ENCODE results near the gene CNDP1. TPM values are rescaled to one million over a fixed set of nuclear protein-coding genes. Genes with fewer than 3 reads are reported as not detected.

The CNDP1 gene
- total RNA-seq, 2 experiments from 2014 or later = not detected

DNA sequence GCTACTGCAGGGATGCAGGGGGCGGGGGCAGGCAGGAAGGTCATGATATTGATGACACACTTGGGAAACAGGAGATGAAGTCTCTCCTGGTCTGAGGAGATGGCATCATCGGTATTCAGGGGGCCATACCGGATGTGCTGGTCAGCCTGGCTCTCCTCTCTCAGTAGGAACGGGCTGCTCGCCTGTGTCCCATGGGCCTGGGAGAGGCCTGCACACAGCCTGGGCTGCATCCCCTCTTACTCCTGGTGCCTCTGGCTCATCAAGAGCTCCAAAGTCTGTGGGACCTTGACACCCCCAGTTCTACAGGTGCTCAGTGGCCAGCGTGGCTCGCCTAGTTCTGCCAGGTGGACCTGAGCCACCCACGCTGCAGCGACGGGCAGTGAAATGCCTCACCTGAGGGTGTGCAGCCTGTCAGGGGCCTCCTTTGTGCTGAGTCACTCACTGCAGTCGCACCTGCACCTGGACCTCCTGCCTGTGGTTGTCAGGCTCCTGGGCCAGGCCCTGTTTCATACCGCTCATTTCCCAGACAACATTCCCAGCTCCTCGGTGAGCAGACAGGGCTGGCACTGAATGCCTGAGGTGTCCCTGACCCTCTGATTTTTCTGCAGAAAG, 18.6 kb upstream of the CNDP1 start:
- ChIA-PET CTCF (interaction anchor here (0.8 kb wide), 1 partner anchor 36 kb away, joined by 3 read pairs; no protein-coding TSS in a partner anchor), POLR2A (no interaction called here)
- H3K4me1 Mint-ChIP-seq (ENCODE audit: low read depth) = no peaks in the 10 kb centered on the region
- DNase-seq (no peak), ATAC-seq (no peak)
- no peak for TF ChIP-seq CTCF (IDR thresholded peaks at IDR 0.05)
- no peaks in the 10 kb centered on the region for H3K27me3 Mint-ChIP-seq
- no peak overlapping the region for H3K27ac Mint-ChIP-seq
- intact Hi-C loops (cut with micrococcal nuclease) = no loop called here
- no peak overlapping the region for H3K4me3 Mint-ChIP-seq
- no peaks in the 10 kb centered on the region for H3K9me3 Mint-ChIP-seq
- H3K36me3 Mint-ChIP-seq (ENCODE audit: low read depth) = peaks cover 54% of the 10 kb centered on the region

GRCh38 chr18:74516271-74517235, 17.7 kb upstream of the CNDP1 start:
- Mint-ChIP-seq H3K4me1 (ENCODE audit: low read depth) (no peaks in the 10 kb centered on the region), H3K27me3 (no peaks in the 10 kb centered on the region), H3K27ac (no peak overlapping the region), H3K9me3 (no peaks in the 10 kb centered on the region), H3K36me3 (ENCODE audit: low read depth) (peaks cover 55% of the 10 kb centered on the region), H3K4me3 (no peak overlapping the region)
- no peak for TF ChIP-seq CTCF (IDR thresholded peaks at IDR 0.05)
- ChIA-PET CTCF (interaction anchor here (0.8 to 1.5 kb wide), 2 partner anchors 35 to 36 kb away, joined by 3 to 5 read pairs; no protein-coding TSS in a partner anchor), POLR2A (interaction anchor here (1.3 kb wide), 1 partner anchor 16 kb away, joined by 3 read pairs; no protein-coding TSS in a partner anchor)
- intact Hi-C loops (cut with micrococcal nuclease) = no loop called here
- no peak for ATAC-seq
- DNase-seq = no peak

- H3K4me3 Mint-ChIP-seq = no peak overlapping the region
- no peak overlapping the region for H3K27ac Mint-ChIP-seq
- POLR2A ChIA-PET = interaction anchor here (1.3 kb wide), 1 partner anchor 17 kb away, joined by 3 read pairs; no protein-coding TSS in a partner anchor
Observed at GRCh38 chr18:74517236-74517630, 17.1 kb upstream of the CNDP1 start.

GRCh38 chr18:74518456-74519295, 15.6 kb upstream of the CNDP1 start:
- no peak overlapping the region for H3K27ac Mint-ChIP-seq

More at GRCh38 chr18:74517236-74517630, 17.1 kb upstream of the CNDP1 start:
- DNase-seq = no peak
- Mint-ChIP-seq H3K36me3 (ENCODE audit: low read depth) (peaks cover 57% of the 10 kb centered on the region), H3K9me3 (no peaks in the 10 kb centered on the region), H3K27me3 (no peaks in the 10 kb centered on the region), H3K4me1 (ENCODE audit: low read depth) (no peaks in the 10 kb centered on the region)
- TF ChIP-seq CTCF (IDR thresholded peaks at IDR 0.05) = no peak
- no peak for ATAC-seq
- intact Hi-C loops (cut with micrococcal nuclease) = no loop called here
- CTCF ChIA-PET = interaction anchor here (1.5 kb wide), 1 partner anchor 35 kb away, joined by 5 read pairs; no protein-coding TSS in a partner anchor

More at GRCh38 chr18:74518456-74519295, 15.6 kb upstream of the CNDP1 start:
- intact Hi-C loops (cut with micrococcal nuclease) = no loop called here
- ChIA-PET POLR2A (interaction anchor here (0.7 to 1.2 kb wide), 3 partner anchors 19 to 80 kb away, joined by 3 to 4 read pairs (median 3); no protein-coding TSS in a partner anchor), CTCF (interaction anchor here (1.3 to 1.5 kb wide), 2 partner anchors 10 to 33 kb away, joined by 3 to 5 read pairs; no protein-coding TSS in a partner anchor)
- ATAC-seq = no peak
- H3K36me3 Mint-ChIP-seq (ENCODE audit: low read depth) = peaks cover 46% of the 10 kb centered on the region
- TF ChIP-seq CTCF (IDR thresholded peaks at IDR 0.05) = no peak
- H3K9me3 Mint-ChIP-seq = no peaks in the 10 kb centered on the region
- no peak overlapping the region for H3K4me3 Mint-ChIP-seq
- no peaks in the 10 kb centered on the region for H3K27me3 Mint-ChIP-seq
- no peaks in the 10 kb centered on the region for H3K4me1 Mint-ChIP-seq (ENCODE audit: low read depth)
- no peak for DNase-seq
